ENCODE results near the gene GASK1A. TPM values are rescaled to one million over a fixed set of nuclear protein-coding genes. Genes with fewer than 3 reads are reported as not detected.

The GASK1A gene
- total and polyA plus RNA-seq, 10 of the 15 experiments (the other 5 are each of a cell fraction or from before 2014, with no cell fraction given), result 0.18 TPM; not detected in 9

DNA sequence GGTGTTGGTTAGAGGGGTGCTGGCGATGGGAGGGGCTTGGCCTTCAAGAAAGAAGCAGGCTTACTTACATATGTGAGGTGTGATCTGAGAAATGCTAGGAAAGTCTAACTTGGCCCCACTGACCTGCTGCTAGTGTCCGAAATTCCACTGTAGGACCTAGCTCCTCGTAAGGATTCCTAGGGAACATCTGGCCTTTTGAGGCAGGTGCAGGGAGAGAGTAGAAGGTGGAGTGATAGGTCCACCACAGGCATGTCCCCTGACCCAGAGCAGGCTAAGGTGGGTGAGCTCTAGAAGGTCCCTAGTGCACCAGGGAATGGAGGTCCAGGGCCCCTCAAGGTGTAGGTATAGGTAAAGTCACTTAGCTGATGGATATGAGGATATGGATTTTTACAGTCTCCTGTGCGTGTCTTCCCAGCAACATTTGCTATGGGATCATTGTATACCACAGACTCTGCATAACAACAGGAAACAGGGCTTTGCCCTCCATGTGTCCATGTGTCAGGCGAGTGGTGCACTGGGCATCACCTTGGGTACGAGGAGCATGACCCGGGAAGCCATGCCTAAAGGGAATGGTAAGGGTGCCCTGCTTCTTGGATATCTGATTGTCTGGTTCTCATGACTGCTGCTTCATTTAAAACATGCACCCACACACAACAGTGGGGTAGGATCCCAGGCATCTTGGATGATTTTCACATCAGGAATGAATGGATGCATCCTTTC is 94.2 kb downstream of the GASK1A start (continued):
- TF ChIP-seq, protein P1, sequence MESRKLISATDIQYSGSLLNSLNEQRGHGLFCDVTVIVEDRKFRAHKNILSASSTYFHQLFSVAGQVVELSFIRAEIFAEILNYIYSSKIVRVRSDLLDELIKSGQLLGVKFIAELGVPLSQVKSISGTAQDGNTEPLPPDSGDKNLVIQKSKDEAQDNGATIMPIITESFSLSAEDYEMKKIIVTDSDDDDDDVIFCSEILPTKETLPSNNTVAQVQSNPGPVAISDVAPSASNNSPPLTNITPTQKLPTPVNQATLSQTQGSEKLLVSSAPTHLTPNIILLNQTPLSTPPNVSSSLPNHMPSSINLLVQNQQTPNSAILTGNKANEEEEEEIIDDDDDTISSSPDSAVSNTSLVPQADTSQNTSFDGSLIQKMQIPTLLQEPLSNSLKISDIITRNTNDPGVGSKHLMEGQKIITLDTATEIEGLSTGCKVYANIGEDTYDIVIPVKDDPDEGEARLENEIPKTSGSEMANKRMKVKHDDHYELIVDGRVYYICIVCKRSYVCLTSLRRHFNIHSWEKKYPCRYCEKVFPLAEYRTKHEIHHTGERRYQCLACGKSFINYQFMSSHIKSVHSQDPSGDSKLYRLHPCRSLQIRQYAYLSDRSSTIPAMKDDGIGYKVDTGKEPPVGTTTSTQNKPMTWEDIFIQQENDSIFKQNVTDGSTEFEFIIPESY (IDR thresholded peaks at IDR 0.05), result no peak
- TF ChIP-seq ZNF384 (IDR thresholded peaks at IDR 0.05; ENCODE audit: borderline replicate concordance, low read depth, low read length), result no peak
- no peak for TF ChIP-seq FOXK2 (IDR thresholded peaks at IDR 0.05)

DNA sequence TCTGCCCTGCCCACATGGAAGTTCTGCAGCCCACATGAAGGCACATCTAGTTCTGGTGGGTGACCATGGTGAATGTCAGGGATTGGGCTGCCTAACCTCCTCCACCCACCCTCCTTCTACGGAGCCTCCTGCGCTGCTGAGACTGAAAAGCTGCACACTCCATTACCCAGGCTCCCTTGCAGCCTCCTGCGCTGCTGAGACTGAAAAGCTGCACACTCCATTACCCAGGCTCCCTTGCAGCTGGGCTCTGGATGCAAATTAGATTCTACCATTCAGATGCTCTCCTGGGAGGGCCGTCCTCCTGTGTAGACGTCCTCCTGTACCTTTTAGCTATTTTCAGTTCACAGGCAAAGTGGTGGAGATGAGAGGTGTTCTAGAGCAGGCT is 94.7 kb downstream of the GASK1A start:
- Histone ChIP-seq H3K27ac (ENCODE audit: control insufficient read depth, insufficient read depth) (no peak overlapping the region), H3K9ac (ENCODE audit: control insufficient read depth, insufficient read depth, low read length) (no peak overlapping the region), H2AFZ (ENCODE audit: control insufficient read depth, low read depth, low read length) (no peak overlapping the region), H3K9me3 (replicated peaks; ENCODE audit: control insufficient read depth, insufficient read depth, low read length) (no peaks in the 10 kb centered on the region), H3K27me3 (replicated peaks in 1 of 2; ENCODE audit: control insufficient read depth in 2 of 2, insufficient read depth in 2 of 2, low read length in 1 of 2) (no peaks in the 10 kb centered on the region; a peak in 1 of 4 replicates), H3K4me3 (no peak overlapping the region), H3K36me3 (ENCODE audit: control insufficient read depth in 2 of 2, insufficient read depth in 2 of 2, low read length in 1 of 2) (no peaks in the 10 kb centered on the region), H3K4me2 (ENCODE audit: control insufficient read depth, insufficient read depth) (no peak overlapping the region), H3K79me2 (ENCODE audit: control insufficient read depth, insufficient read depth, low read length) (no peaks in the 10 kb centered on the region), H4K20me1 (ENCODE audit: control insufficient read depth, insufficient read depth) (no peaks in the 10 kb centered on the region), H3K4me1 (ENCODE audit: control insufficient read depth, insufficient read depth, low read length) (no peaks in the 10 kb centered on the region)
- TF ChIP-seq, protein P2, sequence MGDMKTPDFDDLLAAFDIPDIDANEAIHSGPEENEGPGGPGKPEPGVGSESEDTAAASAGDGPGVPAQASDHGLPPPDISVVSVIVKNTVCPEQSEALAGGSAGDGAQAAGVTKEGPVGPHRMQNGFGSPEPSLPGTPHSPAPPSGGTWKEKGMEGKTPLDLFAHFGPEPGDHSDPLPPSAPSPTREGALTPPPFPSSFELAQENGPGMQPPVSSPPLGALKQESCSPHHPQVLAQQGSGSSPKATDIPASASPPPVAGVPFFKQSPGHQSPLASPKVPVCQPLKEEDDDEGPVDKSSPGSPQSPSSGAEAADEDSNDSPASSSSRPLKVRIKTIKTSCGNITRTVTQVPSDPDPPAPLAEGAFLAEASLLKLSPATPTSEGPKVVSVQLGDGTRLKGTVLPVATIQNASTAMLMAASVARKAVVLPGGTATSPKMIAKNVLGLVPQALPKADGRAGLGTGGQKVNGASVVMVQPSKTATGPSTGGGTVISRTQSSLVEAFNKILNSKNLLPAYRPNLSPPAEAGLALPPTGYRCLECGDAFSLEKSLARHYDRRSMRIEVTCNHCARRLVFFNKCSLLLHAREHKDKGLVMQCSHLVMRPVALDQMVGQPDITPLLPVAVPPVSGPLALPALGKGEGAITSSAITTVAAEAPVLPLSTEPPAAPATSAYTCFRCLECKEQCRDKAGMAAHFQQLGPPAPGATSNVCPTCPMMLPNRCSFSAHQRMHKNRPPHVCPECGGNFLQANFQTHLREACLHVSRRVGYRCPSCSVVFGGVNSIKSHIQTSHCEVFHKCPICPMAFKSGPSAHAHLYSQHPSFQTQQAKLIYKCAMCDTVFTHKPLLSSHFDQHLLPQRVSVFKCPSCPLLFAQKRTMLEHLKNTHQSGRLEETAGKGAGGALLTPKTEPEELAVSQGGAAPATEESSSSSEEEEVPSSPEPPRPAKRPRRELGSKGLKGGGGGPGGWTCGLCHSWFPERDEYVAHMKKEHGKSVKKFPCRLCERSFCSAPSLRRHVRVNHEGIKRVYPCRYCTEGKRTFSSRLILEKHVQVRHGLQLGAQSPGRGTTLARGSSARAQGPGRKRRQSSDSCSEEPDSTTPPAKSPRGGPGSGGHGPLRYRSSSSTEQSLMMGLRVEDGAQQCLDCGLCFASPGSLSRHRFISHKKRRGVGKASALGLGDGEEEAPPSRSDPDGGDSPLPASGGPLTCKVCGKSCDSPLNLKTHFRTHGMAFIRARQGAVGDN (IDR thresholded peaks at IDR 0.05), result no peak
- TF ChIP-seq, protein P3, sequence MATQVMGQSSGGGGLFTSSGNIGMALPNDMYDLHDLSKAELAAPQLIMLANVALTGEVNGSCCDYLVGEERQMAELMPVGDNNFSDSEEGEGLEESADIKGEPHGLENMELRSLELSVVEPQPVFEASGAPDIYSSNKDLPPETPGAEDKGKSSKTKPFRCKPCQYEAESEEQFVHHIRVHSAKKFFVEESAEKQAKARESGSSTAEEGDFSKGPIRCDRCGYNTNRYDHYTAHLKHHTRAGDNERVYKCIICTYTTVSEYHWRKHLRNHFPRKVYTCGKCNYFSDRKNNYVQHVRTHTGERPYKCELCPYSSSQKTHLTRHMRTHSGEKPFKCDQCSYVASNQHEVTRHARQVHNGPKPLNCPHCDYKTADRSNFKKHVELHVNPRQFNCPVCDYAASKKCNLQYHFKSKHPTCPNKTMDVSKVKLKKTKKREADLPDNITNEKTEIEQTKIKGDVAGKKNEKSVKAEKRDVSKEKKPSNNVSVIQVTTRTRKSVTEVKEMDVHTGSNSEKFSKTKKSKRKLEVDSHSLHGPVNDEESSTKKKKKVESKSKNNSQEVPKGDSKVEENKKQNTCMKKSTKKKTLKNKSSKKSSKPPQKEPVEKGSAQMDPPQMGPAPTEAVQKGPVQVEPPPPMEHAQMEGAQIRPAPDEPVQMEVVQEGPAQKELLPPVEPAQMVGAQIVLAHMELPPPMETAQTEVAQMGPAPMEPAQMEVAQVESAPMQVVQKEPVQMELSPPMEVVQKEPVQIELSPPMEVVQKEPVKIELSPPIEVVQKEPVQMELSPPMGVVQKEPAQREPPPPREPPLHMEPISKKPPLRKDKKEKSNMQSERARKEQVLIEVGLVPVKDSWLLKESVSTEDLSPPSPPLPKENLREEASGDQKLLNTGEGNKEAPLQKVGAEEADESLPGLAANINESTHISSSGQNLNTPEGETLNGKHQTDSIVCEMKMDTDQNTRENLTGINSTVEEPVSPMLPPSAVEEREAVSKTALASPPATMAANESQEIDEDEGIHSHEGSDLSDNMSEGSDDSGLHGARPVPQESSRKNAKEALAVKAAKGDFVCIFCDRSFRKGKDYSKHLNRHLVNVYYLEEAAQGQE (IDR thresholded peaks at IDR 0.05; ENCODE audit: low read depth, low read length), result no peak
- TF ChIP-seq ZNF217 (IDR thresholded peaks at IDR 0.05) (no peak), SMARCA5 (IDR thresholded peaks at IDR 0.05) (no peak)
- intact Hi-C loops (cut with micrococcal nuclease; ENCODE audit: unreplicated experiment), result no loop called here
- no peak for FAIRE-seq
- ATAC-seq, result peak; percentile 23; the same call in 1 of the 3 replicates
- POLR2A ChIA-PET, result no interaction called here
- CTCF ChIA-PET, result interaction anchor here (0.5 to 4.3 kb wide), 2 partner anchors 9 to 111 kb away, joined by 3 to 87 read pairs; no protein-coding TSS in a partner anchor
- RAD21 ChIA-PET (ENCODE audit: unreplicated experiment), result interaction anchor here (4.5 kb wide), 1 partner anchor 112 kb away, joined by 50 read pairs; no protein-coding TSS in a partner anchor
- DNase-seq (ENCODE audit: low read depth, low spot score), result no peak
- in situ Hi-C loops (cut with MboI), result no loop called here
- no TSS peak for BruUV-seq (replicated peaks)
- SMC1A ChIA-PET (ENCODE audit: uncharacterized antibody, unreplicated experiment), result interaction anchor here (3.8 kb wide), 1 partner anchor 112 kb away, joined by 42 read pairs; no protein-coding TSS in a partner anchor
- 7% methylated on average over 5 of the region's 5 CpGs for WGBS (ENCODE audit: insufficient coverage, insufficient replicate concordance, low lambda C conversion rate, missing lambda C conversion rate)

Measured in GM12878 (cell line).